ENCODE data around the gene CADM2. TPM values are rescaled to one million over a fixed set of nuclear protein-coding genes. Genes with fewer than 3 reads are reported as not detected.

The CADM2 gene
- total RNA-seq, 1 experiment from 2014 or later, result 1.3 TPM

DNA sequence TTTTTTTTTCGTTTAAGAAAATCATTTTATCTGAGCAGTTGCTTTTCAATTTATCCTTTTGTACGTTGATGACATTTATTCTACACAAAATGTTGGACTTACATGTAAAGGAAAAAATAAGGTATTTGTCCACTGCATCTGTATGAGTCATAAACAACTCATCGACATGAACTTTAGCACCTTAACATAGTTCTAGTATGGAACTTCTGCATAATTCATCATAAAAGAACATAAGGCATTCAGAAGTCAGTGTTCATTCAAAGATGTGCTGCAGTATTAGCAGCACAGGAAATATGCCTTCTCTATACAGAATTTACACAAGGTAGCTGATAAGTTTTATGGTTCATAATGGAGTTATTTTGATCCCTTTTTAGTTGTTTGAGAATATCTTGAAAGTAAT, 801.6 kb downstream of the CADM2 start:
- H3K27ac Mint-ChIP-seq (ENCODE audit: unreplicated experiment), result no peak overlapping the region
- no peak for DNase-seq
- no TSS peak for BruUV-seq (replicated peaks)

DNA sequence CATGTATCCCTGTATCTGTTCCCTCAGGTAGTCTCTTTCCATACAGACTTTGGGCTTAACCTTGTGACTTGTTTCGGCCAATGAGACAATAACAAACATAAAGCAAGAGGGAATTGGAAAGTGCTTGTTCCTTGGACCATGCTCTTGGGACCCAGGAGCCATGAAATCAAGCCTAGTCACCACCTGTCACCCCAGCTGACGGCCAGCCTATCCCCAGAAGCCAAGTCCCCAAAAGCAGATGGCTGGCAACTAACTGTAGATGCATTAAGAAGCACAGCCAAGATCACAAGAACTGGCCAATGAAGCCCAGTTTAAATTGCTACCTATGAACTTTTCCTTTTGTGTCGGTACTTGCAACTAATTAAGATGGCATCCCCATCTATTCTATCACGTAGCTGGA, 822.0 kb downstream of the CADM2 start:
- H3K9me3 Mint-ChIP-seq (ENCODE audit: low read depth, unreplicated experiment), result peaks cover 4% of the 10 kb centered on the region
- TF ChIP-seq, protein P1, sequence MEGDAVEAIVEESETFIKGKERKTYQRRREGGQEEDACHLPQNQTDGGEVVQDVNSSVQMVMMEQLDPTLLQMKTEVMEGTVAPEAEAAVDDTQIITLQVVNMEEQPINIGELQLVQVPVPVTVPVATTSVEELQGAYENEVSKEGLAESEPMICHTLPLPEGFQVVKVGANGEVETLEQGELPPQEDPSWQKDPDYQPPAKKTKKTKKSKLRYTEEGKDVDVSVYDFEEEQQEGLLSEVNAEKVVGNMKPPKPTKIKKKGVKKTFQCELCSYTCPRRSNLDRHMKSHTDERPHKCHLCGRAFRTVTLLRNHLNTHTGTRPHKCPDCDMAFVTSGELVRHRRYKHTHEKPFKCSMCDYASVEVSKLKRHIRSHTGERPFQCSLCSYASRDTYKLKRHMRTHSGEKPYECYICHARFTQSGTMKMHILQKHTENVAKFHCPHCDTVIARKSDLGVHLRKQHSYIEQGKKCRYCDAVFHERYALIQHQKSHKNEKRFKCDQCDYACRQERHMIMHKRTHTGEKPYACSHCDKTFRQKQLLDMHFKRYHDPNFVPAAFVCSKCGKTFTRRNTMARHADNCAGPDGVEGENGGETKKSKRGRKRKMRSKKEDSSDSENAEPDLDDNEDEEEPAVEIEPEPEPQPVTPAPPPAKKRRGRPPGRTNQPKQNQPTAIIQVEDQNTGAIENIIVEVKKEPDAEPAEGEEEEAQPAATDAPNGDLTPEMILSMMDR (IDR thresholded peaks at IDR 0.05; ENCODE audit: unreplicated experiment), result no peak
- H3K27me3 Mint-ChIP-seq (ENCODE audit: unreplicated experiment), result no peaks in the 10 kb centered on the region
- intact Hi-C loops (cut with micrococcal nuclease; ENCODE audit: unreplicated experiment), result no loop called here
- H3K27ac Mint-ChIP-seq (ENCODE audit: unreplicated experiment), result no peak overlapping the region
- no peaks in the 10 kb centered on the region for H3K36me3 Mint-ChIP-seq (ENCODE audit: insufficient read depth, unreplicated experiment)
- DNase-seq, result no peak
- H3K4me1 Mint-ChIP-seq (ENCODE audit: low read depth, unreplicated experiment), result no peaks in the 10 kb centered on the region
- H3K4me3 Mint-ChIP-seq (ENCODE audit: low read depth, unreplicated experiment), result no peak overlapping the region
- BruUV-seq (replicated peaks), result no TSS peak
- CTCF ChIA-PET, result no interaction called here

More for the DNA sequence above, 801.6 kb downstream of the CADM2 start:
- Mint-ChIP-seq H3K27me3 (ENCODE audit: unreplicated experiment) (no peaks in the 10 kb centered on the region), H3K9me3 (ENCODE audit: low read depth, unreplicated experiment) (no peaks in the 10 kb centered on the region), H3K4me1 (ENCODE audit: low read depth, unreplicated experiment) (peaks cover 20% of the 10 kb centered on the region), H3K36me3 (ENCODE audit: insufficient read depth, unreplicated experiment) (no peaks in the 10 kb centered on the region), H3K4me3 (ENCODE audit: low read depth, unreplicated experiment) (no peak overlapping the region)
- TF ChIP-seq, protein P1 (IDR thresholded peaks at IDR 0.05; ENCODE audit: unreplicated experiment), result no peak
- CTCF ChIA-PET, result no interaction called here
- intact Hi-C loops (cut with micrococcal nuclease; ENCODE audit: unreplicated experiment), result no loop called here

DNA sequence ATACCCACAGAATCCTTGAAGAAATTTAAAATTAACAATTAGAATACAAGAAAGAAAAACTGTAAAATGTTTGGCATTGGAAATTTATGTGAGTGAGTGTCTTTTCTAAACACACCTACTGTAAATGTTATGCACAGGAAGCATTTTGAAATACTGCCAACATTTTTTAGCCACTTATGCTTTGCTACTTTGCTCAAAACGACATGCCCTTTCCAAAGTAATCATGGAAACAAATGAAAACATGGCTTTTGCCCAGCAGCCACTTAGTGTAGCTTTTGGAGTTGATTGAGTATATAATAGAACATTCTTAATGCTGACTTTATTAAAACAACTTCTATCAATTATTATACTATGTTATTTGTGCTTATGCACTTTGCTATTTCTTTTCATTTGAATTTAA, 823.0 kb downstream of the CADM2 start:
- TF ChIP-seq, protein P1 (IDR thresholded peaks at IDR 0.05; ENCODE audit: unreplicated experiment), result no peak
- H3K4me3 Mint-ChIP-seq (ENCODE audit: low read depth, unreplicated experiment), result no peak overlapping the region
- no peak overlapping the region for H3K27ac Mint-ChIP-seq (ENCODE audit: unreplicated experiment)
- no peak for DNase-seq
- H3K9me3 Mint-ChIP-seq (ENCODE audit: low read depth, unreplicated experiment), result peaks cover 4% of the 10 kb centered on the region
- no peaks in the 10 kb centered on the region for H3K36me3 Mint-ChIP-seq (ENCODE audit: insufficient read depth, unreplicated experiment)
- no peaks in the 10 kb centered on the region for H3K4me1 Mint-ChIP-seq (ENCODE audit: low read depth, unreplicated experiment)
- CTCF ChIA-PET, result no interaction called here
- intact Hi-C loops (cut with micrococcal nuclease; ENCODE audit: unreplicated experiment), result no loop called here
- BruUV-seq (replicated peaks), result no TSS peak
- H3K27me3 Mint-ChIP-seq (ENCODE audit: unreplicated experiment), result no peaks in the 10 kb centered on the region

DNA sequence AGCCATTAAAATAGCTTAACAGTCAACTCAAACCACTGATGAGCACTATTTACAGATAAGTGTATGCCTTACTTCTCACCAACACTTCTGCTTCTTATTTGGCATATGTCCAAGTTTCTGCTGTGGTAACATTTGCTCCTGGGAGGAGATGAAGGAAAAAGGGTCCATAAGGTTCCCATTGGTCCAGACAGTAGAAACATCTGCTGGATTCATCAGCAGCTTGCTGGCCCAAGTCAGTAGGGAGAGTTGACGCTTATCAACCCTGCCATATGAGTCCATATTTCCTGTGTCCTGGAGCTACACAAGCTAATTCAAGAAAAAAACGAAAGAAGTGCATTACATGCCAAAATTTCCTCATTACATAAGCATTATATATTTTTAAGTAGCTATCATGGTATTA, 824.5 kb downstream of the CADM2 start:
- intact Hi-C loops (cut with micrococcal nuclease; ENCODE audit: unreplicated experiment), result no loop called here
- H3K27ac Mint-ChIP-seq (ENCODE audit: unreplicated experiment), result no peak overlapping the region
- H3K9me3 Mint-ChIP-seq (ENCODE audit: low read depth, unreplicated experiment), result peaks cover 2% of the 10 kb centered on the region
- CTCF ChIA-PET, result no interaction called here
- no peaks in the 10 kb centered on the region for H3K36me3 Mint-ChIP-seq (ENCODE audit: insufficient read depth, unreplicated experiment)
- TF ChIP-seq, protein P1 (IDR thresholded peaks at IDR 0.05; ENCODE audit: unreplicated experiment), result no peak
- H3K27me3 Mint-ChIP-seq (ENCODE audit: unreplicated experiment), result no peaks in the 10 kb centered on the region
- DNase-seq, result no peak
- no peaks in the 10 kb centered on the region for H3K4me1 Mint-ChIP-seq (ENCODE audit: low read depth, unreplicated experiment)
- BruUV-seq (replicated peaks), result no TSS peak
- H3K4me3 Mint-ChIP-seq (ENCODE audit: low read depth, unreplicated experiment), result no peak overlapping the region

DNA sequence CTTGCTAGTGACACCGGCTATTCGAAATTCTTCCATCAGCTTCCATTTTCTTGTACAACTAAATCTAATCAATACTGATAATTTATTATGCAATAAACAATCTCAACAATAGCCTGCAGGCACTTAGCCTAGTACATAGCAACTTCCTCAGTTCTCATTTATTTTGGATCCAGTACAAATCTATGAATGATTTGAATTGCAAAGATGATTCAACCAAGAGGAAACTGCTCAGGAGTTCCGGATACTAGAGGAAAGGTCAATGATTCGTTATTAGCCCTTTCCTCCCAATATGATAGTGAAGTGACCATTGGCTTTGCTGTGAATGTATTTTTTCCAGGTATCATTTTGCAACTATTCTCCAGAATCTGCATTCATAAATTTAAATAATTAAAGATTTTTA, 827.0 kb downstream of the CADM2 start:
- TF ChIP-seq, protein P1 (IDR thresholded peaks at IDR 0.05; ENCODE audit: unreplicated experiment), result no peak
- H3K4me1 Mint-ChIP-seq (ENCODE audit: low read depth, unreplicated experiment), result no peaks in the 10 kb centered on the region
- no peak overlapping the region for H3K27ac Mint-ChIP-seq (ENCODE audit: unreplicated experiment)
- no peaks in the 10 kb centered on the region for H3K36me3 Mint-ChIP-seq (ENCODE audit: insufficient read depth, unreplicated experiment)
- CTCF ChIA-PET, result no interaction called here
- no peak overlapping the region for H3K4me3 Mint-ChIP-seq (ENCODE audit: low read depth, unreplicated experiment)
- no peaks in the 10 kb centered on the region for H3K9me3 Mint-ChIP-seq (ENCODE audit: low read depth, unreplicated experiment)
- no peak for DNase-seq
- no peaks in the 10 kb centered on the region for H3K27me3 Mint-ChIP-seq (ENCODE audit: unreplicated experiment)
- BruUV-seq (replicated peaks), result no TSS peak
- intact Hi-C loops (cut with micrococcal nuclease; ENCODE audit: unreplicated experiment), result no loop called here

All from Calu3 (cell line).